IMR-90 (cell line): Measurements from ENCODE around the gene SPATC1L.

Experiments used
- CEBPB ChIP-seq: IDR thresholded peaks from 2 replicates; pipeline ENCODE4 v1.6.1; 2012; ENCODE audit warnings: low read depth, low read length, improper control_type of control experiment
- POLR2A ChIP-seq: IDR thresholded peaks from 2 replicates; pipeline ENCODE4 v1.6.1; 2012; ENCODE audit warnings: mild to moderate bottlenecking, low read depth, low read length
- RCOR1 ChIP-seq: IDR thresholded peaks from 2 replicates; pipeline ENCODE4 v1.6.1; 2012; ENCODE audit warnings: mild to moderate bottlenecking, low read length, improper control_type of control experiment; ENCODE audit not compliant: insufficient replicate concordance
- RFX5 ChIP-seq: IDR thresholded peaks from 2 replicates; pipeline ENCODE4 v1.8.0; 2012; ENCODE audit warnings: low read depth, mild to moderate bottlenecking, low read length, moderate library complexity
- TF ChIP-seq, protein P1 (sequence below): conservative IDR thresholded peaks from 2 replicates; pipeline ENCODE4 v1.5.1; 2012; ENCODE audit warnings: mild to moderate bottlenecking, low read depth, low read length, improper control_type of control experiment
- TF ChIP-seq, protein P2 (sequence below): fragments of 150-350 bp; IDR thresholded peaks from 2 replicates; pipeline ENCODE4 v1.6.1; 2016; ENCODE audit warnings: low read depth, mild to moderate bottlenecking, low read length, moderate library complexity, borderline replicate concordance
- TF ChIP-seq, protein P3 (sequence below): fragments of 150-350 bp; IDR thresholded peaks from 2 replicates; pipeline ENCODE4 v1.6.1; 2017; ENCODE audit warnings: mild to moderate bottlenecking, antibody characterized with exemption, low read length, low read depth

DNA sequence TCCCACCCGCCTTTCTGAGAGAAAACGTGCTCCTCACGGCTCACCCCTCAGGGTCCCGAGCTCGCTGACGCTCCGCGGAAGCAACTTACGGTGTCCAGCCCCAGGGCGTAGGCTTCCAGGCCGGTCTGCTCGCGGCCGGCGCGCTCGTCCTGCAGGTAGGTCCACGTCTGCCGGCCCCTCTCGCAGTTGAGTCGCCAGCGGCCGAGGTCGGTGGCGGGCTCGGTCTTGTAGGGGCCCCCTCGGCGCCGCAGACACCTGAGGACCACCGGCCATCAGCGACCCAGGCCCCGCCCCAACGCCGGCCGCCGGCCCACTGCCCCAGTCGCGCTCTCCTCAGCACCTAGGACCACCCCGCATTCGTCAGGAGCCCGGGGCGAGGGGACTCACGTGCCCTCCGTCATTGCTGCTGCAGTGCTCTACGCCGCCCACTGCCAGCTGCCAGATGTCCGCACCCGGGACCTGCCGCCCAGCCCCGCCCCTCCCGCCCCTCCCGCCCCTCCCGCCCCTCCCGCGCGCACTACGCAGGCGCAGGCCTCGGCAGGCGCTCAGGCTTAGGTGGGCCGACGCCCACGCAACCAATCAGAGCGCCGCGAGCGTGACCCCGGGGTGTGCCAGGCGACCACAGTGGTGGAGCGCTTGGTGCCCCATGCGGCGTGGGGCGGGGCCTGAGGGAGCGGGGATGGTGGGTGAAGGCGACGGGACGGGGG lies 44.2 kb upstream of the SPATC1L start, which contains the start of gene LSS:
- TF ChIP-seq, protein P1, sequence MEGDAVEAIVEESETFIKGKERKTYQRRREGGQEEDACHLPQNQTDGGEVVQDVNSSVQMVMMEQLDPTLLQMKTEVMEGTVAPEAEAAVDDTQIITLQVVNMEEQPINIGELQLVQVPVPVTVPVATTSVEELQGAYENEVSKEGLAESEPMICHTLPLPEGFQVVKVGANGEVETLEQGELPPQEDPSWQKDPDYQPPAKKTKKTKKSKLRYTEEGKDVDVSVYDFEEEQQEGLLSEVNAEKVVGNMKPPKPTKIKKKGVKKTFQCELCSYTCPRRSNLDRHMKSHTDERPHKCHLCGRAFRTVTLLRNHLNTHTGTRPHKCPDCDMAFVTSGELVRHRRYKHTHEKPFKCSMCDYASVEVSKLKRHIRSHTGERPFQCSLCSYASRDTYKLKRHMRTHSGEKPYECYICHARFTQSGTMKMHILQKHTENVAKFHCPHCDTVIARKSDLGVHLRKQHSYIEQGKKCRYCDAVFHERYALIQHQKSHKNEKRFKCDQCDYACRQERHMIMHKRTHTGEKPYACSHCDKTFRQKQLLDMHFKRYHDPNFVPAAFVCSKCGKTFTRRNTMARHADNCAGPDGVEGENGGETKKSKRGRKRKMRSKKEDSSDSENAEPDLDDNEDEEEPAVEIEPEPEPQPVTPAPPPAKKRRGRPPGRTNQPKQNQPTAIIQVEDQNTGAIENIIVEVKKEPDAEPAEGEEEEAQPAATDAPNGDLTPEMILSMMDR: no peak
- TF ChIP-seq POLR2A (peak; percentile 68), RFX5 (no peak), CEBPB (no peak), RCOR1 (no peak)
- TF ChIP-seq, protein P2, sequence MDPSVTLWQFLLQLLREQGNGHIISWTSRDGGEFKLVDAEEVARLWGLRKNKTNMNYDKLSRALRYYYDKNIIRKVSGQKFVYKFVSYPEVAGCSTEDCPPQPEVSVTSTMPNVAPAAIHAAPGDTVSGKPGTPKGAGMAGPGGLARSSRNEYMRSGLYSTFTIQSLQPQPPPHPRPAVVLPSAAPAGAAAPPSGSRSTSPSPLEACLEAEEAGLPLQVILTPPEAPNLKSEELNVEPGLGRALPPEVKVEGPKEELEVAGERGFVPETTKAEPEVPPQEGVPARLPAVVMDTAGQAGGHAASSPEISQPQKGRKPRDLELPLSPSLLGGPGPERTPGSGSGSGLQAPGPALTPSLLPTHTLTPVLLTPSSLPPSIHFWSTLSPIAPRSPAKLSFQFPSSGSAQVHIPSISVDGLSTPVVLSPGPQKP: no peak
- TF ChIP-seq, protein P3, sequence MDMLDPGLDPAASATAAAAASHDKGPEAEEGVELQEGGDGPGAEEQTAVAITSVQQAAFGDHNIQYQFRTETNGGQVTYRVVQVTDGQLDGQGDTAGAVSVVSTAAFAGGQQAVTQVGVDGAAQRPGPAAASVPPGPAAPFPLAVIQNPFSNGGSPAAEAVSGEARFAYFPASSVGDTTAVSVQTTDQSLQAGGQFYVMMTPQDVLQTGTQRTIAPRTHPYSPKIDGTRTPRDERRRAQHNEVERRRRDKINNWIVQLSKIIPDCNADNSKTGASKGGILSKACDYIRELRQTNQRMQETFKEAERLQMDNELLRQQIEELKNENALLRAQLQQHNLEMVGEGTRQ: peak; percentile 69
